ENCODE measurements around the gene PCED1A.
"Not testable (repeated sequence)": the region's sequence is repeated elsewhere in the genome, so short reads cannot be mapped to it uniquely, and the experiment has no call there.

DNA sequence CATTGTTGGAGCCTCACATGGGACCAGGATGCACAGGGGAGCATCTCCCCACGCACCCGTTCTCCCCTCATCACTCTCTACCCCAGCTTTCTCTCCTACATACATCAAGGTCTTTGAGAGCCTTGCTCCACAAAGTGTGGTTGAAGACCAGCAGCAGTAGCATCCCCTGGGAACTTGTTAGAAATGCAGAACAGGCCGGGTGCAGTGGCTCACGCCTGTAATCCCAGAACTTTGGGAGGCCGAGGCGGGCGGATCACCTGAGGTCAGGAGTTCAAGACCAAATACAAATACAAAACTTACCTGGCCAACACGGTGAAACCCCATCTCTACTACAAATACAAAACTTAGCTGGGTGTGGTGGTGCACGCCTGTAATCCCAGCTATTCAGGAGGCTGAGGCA, 32.5 kb downstream of the PCED1A start:
- TF ChIP-seq POLR2AphosphoS5, CTCF, POLR2A (IDR thresholded peaks at IDR 0.05): not testable (repeated sequence)

All from gastroesophageal sphincter (tissue), 3 donors.